Esophagus squamous epithelium (tissue), 5 donors: ENCODE measurements around the gene DPH1. TPM values are rescaled to one million over a fixed set of nuclear protein-coding genes. Genes with fewer than 3 reads are reported as not detected.
A peak's percentile ranks its signal among the peaks of the same experiment; 100 is the strongest.

Experiments used
- DNase-seq: peaks from one replicate; lab custom pipeline; 2025; lab: John Stamatoyannopoulos, UW
- H3K27ac ChIP-seq, 4 donors: fragments of 200-600 bp; sonication (generic); one replicate each; pipeline ENCODE4 v1.5.1; 2016 to 2019; ENCODE audit warnings: mild to moderate bottlenecking in 1 of 4
- H3K27me3 ChIP-seq, 4 donors: fragments of 200-600 bp; sonication (generic); 1 replicate in 3 of 4; 2 replicates in 1 of 4; pipeline versions ENCODE4 v1.5.1 to v1.6.0; 2017 to 2021; ENCODE audit warnings: antibody characterized with exemption in 1 of 4
- H3K36me3 ChIP-seq, 3 donors: fragments of 200-600 bp; sonication (generic); one replicate each; pipeline ENCODE4 v1.5.1; 2016 to 2019
- H3K4me1 ChIP-seq, 3 donors: fragments of 200-600 bp; sonication (generic); one replicate each; pipeline ENCODE4 v1.5.1; 2017 to 2019
- H3K4me3 ChIP-seq, 4 donors: fragments of 200-600 bp; sonication (generic); 1 replicate in 3 of 4; 2 replicates in 1 of 4; pipeline ENCODE4 v1.5.1; 2016 to 2019; ENCODE audit warnings: mild to moderate bottlenecking in 2 of 4, moderate library complexity in 1 of 4
- H3K9me3 ChIP-seq, 3 donors: fragments of 200-600 bp; sonication (generic); one replicate each; pipeline ENCODE4 v1.5.1; 2016 to 2019
- POLR2A ChIP-seq, 4 donors: fragments of 450-650 bp; IDR thresholded peaks; one replicate each; pipeline ENCODE4 v1.6.1; 2017; ENCODE audit warnings: antibody characterized with exemption in 4 of 4, mild to moderate bottlenecking in 4 of 4, moderate library complexity in 3 of 4
- WGBS, 2 donors: methylation state at CpG; one replicate each; pipeline ENCODE4 v1.1.5; 2018; 5-methylcytosine and 5-hydroxymethylcytosine counted together
- intact Hi-C: fragments of 100-400 bp; cut with DNase I; formaldehyde crosslinking; loops from one replicate; pipeline ENCODE4 v1.15.0; 2022
- total RNA-seq, 4 donors: library from RNA; depleted of rRNA; stranded (reverse); fragments of >200 nt; gene quantifications; one replicate each; pipeline ENCODE4 v1.1.0, GENCODE V29; 2016
- TF ChIP-seq, protein P1 (sequence below), 6 experiments: fragments of 450-650 bp in 4 of 6; fragments of 200-600 bp in 2 of 6; sonication (generic) in 2 of 6; IDR thresholded peaks; one replicate each; pipeline ENCODE4 v1.5.1; 2016 to 2019; ENCODE audit warnings: antibody characterized with exemption in 6 of 6, mild to moderate bottlenecking in 4 of 6, moderate library complexity in 4 of 6
- donor health status: DM: yes; HTN: yes; CAD: no.

The DPH1 gene
- total RNA-seq, 4 donors from 2014 or later = 14.9 to 55.7 (median 22.7) TPM

DNA sequence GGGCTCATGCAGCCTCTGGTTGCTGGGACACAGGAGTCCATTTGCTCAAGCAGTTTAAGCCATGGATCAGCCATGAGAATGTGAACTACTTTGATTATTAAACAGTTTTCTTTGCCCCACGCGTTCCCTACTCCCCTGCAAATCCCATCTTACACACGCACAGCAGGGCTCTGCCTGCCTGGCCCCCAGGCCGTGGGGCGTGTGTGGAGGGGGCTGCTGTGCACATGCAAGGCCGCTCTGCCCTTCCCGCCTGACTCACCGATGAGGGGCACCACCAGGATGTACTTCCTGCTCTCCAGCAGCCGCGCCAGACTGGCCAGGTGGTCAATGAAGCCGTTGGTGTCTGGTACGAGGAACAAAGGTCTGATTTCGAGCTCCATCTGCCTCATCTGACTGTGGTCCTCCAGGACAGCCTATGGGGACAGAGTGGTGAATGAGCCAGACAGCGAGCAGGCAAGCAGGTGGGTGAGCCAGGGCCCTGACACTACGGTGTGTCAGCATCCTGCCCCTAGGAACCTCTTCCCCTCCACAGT is 38.6 kb downstream of the DPH1 start:
- peaks cover 23 to 91% (median 72%) of the 10 kb centered on the region in 3 donors for H3K4me1 ChIP-seq
- intact Hi-C loops = no loop called here
- DNase-seq = no peak

DNA sequence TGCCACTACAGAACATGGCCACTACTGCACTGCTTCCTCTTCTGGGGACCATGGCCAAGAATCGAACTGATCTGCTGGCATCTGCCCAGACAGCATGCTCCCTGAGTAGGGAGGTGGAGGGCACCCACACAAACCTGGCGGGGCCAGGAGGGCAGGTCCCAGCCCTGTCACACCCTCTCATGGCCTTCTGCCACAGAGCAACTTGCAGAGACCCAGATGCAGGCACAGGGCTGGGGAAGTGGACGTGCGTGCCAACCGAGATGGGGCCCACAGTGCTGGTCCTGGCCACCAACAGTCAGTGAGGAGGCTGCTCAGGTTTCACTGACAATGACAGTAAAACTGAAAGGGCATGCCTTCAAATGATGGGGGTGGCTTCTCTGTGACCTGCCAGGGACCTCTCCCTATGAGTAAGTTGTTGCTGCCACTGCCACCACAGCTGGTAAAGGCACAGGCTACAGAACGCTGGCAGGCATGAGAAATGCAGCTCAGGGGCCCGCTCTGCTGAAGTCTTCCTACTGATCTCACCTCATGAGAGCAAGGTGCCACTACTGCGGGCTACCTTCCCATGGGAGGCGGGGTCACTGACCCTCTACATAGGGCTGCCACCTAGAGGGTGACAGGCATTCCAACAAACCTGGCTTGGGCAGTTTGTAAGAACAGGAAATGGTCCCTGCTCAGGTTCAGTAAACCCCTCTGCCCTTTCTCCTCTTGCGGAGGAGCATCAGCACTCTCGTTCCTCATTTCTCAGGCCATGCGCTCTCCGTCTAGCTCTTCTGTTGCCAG is 40.5 kb downstream of the DPH1 start:
- Histone ChIP-seq H3K27ac (peak overlapping the region; percentile 45 to 93 (median 86)), H3K9me3 (no peaks in the 10 kb centered on the region), H3K4me1 (peaks cover 23 to 84% (median 64%) of the 10 kb centered on the region in 3 donors), H3K36me3 (peaks cover 0 to 84% (median 0%) of the 10 kb centered on the region in 3 donors), H3K4me3 (no peak overlapping the region), H3K27me3 (no peaks in the 10 kb centered on the region)
- no peak for DNase-seq
- no peak for TF ChIP-seq POLR2A (IDR thresholded peaks at IDR 0.05)
- TF ChIP-seq, protein P1, sequence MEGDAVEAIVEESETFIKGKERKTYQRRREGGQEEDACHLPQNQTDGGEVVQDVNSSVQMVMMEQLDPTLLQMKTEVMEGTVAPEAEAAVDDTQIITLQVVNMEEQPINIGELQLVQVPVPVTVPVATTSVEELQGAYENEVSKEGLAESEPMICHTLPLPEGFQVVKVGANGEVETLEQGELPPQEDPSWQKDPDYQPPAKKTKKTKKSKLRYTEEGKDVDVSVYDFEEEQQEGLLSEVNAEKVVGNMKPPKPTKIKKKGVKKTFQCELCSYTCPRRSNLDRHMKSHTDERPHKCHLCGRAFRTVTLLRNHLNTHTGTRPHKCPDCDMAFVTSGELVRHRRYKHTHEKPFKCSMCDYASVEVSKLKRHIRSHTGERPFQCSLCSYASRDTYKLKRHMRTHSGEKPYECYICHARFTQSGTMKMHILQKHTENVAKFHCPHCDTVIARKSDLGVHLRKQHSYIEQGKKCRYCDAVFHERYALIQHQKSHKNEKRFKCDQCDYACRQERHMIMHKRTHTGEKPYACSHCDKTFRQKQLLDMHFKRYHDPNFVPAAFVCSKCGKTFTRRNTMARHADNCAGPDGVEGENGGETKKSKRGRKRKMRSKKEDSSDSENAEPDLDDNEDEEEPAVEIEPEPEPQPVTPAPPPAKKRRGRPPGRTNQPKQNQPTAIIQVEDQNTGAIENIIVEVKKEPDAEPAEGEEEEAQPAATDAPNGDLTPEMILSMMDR (IDR thresholded peaks at IDR 0.05) = no peak
- intact Hi-C loops = no loop called here
- WGBS, 2 donors = 67 to 68% methylated on average over 5 to 11 of the region's 13 CpGs

More for the DNA sequence above, 38.6 kb downstream of the DPH1 start:
- no peak for TF ChIP-seq POLR2A (IDR thresholded peaks at IDR 0.05)
- TF ChIP-seq, protein P1 (IDR thresholded peaks at IDR 0.05) = no peak
- peak overlapping the region; percentile 38 to 93 (median 87) for H3K27ac ChIP-seq
- H3K36me3 ChIP-seq = peaks cover 0 to 87% (median 0%) of the 10 kb centered on the region in 3 donors
- 53 to 61% methylated on average over 5 to 11 of the region's 15 CpGs for WGBS, 2 donors
- no peaks in the 10 kb centered on the region for H3K27me3 ChIP-seq
- no peaks in the 10 kb centered on the region for H3K9me3 ChIP-seq
- no peak overlapping the region for H3K4me3 ChIP-seq

DNA sequence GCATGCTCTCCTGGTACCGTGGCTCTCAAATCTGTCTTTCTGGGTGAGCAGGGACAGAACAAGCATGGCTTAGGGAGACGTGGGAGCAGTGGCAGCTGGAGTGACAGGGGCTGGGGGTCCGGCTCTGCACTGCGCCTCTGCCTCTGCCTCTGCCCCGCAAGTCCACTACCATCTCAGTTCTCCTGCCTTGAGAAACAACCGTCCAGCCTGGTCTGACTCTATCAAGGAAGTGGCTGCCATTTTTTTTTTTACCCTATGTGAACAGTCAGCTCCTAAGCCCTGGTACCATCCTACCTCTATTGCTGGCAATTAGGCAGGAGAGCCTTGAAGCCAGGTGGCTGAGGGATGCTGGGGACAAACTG is 41.1 kb downstream of the DPH1 start:
- H3K9me3 ChIP-seq = no peaks in the 10 kb centered on the region
- intact Hi-C loops = no loop called here
- WGBS, 2 donors = 87 to 96% methylated on average over 4 to 5 of the region's 6 CpGs
- H3K4me3 ChIP-seq = no peak overlapping the region
- no peaks in the 10 kb centered on the region for H3K27me3 ChIP-seq
- H3K36me3 ChIP-seq = peaks cover 0 to 84% (median 0%) of the 10 kb centered on the region in 3 donors
- DNase-seq = no peak
- H3K27ac ChIP-seq = peak overlapping the region; percentile 45 to 93 (median 86)
- H3K4me1 ChIP-seq = peaks cover 28 to 84% (median 64%) of the 10 kb centered on the region in 3 donors
- no peak for TF ChIP-seq POLR2A (IDR thresholded peaks at IDR 0.05)
- TF ChIP-seq, protein P1 (IDR thresholded peaks at IDR 0.05) = no peak

DNA sequence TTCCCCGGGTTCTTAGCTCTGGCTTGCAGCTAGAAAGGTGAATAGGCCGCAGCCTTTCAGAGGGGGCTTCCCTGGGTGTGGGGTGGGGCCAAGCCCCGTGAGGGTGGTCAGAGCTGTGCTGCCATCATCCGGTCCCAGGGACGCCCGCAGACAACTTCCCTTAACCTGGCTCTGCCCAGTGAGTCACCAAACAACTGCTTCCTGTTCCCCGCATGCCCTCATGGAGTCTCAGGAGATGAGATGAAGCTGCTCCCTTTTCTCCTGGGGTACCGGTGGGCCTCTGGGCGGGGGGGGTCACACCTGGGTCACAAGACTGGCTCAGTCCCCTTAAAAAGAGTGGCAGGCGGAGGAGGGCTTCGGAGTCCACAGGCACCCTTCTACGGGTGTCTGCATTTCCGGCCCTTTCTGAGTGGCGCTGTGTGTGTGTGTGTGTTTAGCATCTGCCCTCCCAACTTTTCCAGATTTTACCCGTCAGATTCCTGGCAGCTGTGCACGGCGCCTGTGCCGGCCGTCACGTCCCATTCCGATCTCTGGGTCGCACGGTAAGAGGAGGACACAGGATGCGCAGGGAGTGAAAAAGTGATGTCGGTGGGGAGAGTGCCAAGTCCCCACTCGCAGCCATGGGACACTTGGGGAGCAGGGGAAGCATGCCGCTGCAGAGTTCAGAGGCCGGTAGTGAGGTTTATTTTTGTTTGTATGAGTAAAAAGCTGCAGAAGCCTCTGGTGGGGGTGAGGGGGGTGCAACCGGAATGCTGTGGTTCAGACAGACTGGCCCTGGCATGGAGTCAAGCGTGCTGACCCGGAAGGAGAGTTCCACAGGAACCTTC is 41.7 kb downstream of the DPH1 start:
- intact Hi-C loops = no loop called here
- 58 to 64% methylated on average over 16 to 21 of the region's 31 CpGs for WGBS, 2 donors
- Histone ChIP-seq H3K4me1 (peaks cover 28 to 84% (median 66%) of the 10 kb centered on the region in 3 donors), H3K9me3 (no peaks in the 10 kb centered on the region), H3K36me3 (peaks cover 0 to 83% (median 0%) of the 10 kb centered on the region in 3 donors), H3K4me3 (no peak overlapping the region), H3K27me3 (no peaks in the 10 kb centered on the region), H3K27ac (peak overlapping the region; percentile 45 to 93 (median 86))
- TF ChIP-seq, protein P1 (IDR thresholded peaks at IDR 0.05) = no peak
- TF ChIP-seq POLR2A (IDR thresholded peaks at IDR 0.05) = no peak
- DNase-seq = no peak
